Type B pancreatic cell (in vitro differentiated cells): Measurements from ENCODE around the gene FBXO46. TPM values are rescaled to one million over a fixed set of nuclear protein-coding genes. Genes with fewer than 3 reads are reported as not detected.
A peak's percentile ranks its signal among the peaks of the same experiment; 100 is the strongest.

Source experiments
- DNase-seq: peaks from one replicate; pipeline ENCODE4 v3.0.0; 2021; ENCODE audit warnings: mixed read lengths; ENCODE audit not compliant: unreplicated experiment; ENCODE audit errors: extremely low spot score
- H3K27ac Mint-ChIP-seq: 2 replicates; pipeline ENCODE4 v1.8.0; 2021; ENCODE audit warnings: mild to moderate bottlenecking, mixed read lengths
- H3K27me3 Mint-ChIP-seq: 2 replicates; pipeline ENCODE4 v1.8.0; 2021; ENCODE audit warnings: mixed read lengths
- H3K36me3 Mint-ChIP-seq: 2 replicates; pipeline ENCODE4 v1.8.0; 2021; ENCODE audit warnings: mixed read lengths
- H3K4me1 Mint-ChIP-seq: one replicate; pipeline ENCODE4 v1.8.0; 2021; ENCODE audit warnings: mixed read lengths; ENCODE audit not compliant: unreplicated experiment
- H3K4me3 Mint-ChIP-seq: 2 replicates; pipeline ENCODE4 v1.8.0; 2021; ENCODE audit warnings: mild to moderate bottlenecking, mixed read lengths
- H3K9me3 Mint-ChIP-seq: 2 replicates; pipeline ENCODE4 v1.8.0; 2021; ENCODE audit warnings: mixed read lengths
- total RNA-seq: library from RNA; stranded (reverse); gene quantifications from 2 replicates; pipeline ENCODE4 v1.2.1, GENCODE V29; 2021; ENCODE audit warnings: low replicate concordance
- TF ChIP-seq, protein P1 (sequence below): fragments of 200-600 bp; sonication (generic); conservative IDR thresholded peaks from 2 replicates; pipeline ENCODE4 v1.5.0; 2021; ENCODE audit warnings: antibody characterized with exemption, mild to moderate bottlenecking

The FBXO46 gene
- total RNA-seq, 1 donor from 2014 or later, result 37.5 TPM

DNA sequence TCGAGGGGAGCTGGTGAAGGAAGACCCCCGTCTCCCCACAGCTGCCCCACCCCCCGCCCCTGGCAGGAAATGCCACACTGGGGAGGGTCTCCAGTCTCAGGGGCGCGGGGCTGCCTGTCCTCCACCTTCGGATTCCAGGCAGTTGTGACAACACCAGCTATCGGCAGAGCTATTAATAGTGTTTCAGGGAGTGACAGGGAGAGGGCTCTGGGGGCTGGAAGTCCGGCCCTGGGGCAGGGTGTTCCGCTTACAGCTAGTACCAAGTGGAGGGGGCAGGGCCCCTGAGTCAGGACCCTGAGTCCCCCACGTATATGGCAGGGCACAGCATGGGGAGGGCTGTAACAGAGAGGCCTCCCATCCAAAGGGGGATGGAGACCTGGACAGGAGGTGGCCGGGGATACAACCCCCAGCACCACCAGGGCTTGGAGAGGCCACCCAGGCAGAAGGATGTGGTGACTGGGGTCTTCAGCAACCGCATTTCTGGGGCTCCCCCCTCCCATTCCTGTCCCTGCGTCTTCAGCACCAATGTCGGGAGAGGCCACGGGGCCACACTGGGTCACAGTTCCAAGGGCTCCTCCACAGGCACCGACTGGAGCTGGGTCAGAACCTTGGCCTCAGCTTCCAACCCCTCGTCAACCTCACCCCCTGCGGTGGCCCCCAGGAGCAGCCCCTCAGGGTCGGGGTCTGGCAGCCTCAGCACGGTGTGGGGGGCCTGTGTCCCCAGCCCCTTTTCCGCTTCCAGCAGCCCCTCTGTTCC lies 34.4 kb upstream of the FBXO46 start:
- no peak for DNase-seq
- no peaks in the 10 kb centered on the region for H3K36me3 Mint-ChIP-seq
- H3K27ac Mint-ChIP-seq, result peak overlapping the region; percentile 69
- H3K27me3 Mint-ChIP-seq, result no peaks in the 10 kb centered on the region
- peak overlapping the region; percentile 77 for H3K4me3 Mint-ChIP-seq
- peaks cover 7% of the 10 kb centered on the region for H3K4me1 Mint-ChIP-seq
- H3K9me3 Mint-ChIP-seq, result no peaks in the 10 kb centered on the region
- TF ChIP-seq, protein P1, sequence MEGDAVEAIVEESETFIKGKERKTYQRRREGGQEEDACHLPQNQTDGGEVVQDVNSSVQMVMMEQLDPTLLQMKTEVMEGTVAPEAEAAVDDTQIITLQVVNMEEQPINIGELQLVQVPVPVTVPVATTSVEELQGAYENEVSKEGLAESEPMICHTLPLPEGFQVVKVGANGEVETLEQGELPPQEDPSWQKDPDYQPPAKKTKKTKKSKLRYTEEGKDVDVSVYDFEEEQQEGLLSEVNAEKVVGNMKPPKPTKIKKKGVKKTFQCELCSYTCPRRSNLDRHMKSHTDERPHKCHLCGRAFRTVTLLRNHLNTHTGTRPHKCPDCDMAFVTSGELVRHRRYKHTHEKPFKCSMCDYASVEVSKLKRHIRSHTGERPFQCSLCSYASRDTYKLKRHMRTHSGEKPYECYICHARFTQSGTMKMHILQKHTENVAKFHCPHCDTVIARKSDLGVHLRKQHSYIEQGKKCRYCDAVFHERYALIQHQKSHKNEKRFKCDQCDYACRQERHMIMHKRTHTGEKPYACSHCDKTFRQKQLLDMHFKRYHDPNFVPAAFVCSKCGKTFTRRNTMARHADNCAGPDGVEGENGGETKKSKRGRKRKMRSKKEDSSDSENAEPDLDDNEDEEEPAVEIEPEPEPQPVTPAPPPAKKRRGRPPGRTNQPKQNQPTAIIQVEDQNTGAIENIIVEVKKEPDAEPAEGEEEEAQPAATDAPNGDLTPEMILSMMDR, result no peak

DNA sequence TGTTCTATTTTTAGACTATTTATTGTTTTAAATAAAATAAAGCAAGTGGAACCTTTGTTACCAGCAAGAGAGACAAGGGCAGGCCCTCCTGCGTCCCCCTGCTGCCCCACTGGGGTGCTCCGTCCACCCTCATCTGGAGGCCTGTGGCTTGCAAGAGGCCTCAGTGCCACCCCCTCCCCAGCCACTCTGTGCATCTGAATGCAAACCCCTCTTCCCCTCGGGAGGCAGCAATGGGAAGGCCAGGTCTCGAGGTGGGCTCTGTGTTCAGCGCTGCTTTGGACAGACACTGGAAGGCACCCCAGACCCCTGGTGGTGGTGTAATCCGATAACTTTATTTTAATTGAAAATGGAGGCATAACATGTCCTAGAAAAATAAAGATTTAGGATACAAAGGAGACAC lies 33.8 kb upstream of the FBXO46 start:
- Mint-ChIP-seq H3K27me3 (no peaks in the 10 kb centered on the region), H3K27ac (peak overlapping the region; percentile 69), H3K4me1 (peaks cover 7% of the 10 kb centered on the region), H3K4me3 (peak overlapping the region; percentile 77), H3K36me3 (no peaks in the 10 kb centered on the region), H3K9me3 (no peaks in the 10 kb centered on the region)
- TF ChIP-seq, protein P1, result peak; percentile 51
- DNase-seq, result no peak

DNA sequence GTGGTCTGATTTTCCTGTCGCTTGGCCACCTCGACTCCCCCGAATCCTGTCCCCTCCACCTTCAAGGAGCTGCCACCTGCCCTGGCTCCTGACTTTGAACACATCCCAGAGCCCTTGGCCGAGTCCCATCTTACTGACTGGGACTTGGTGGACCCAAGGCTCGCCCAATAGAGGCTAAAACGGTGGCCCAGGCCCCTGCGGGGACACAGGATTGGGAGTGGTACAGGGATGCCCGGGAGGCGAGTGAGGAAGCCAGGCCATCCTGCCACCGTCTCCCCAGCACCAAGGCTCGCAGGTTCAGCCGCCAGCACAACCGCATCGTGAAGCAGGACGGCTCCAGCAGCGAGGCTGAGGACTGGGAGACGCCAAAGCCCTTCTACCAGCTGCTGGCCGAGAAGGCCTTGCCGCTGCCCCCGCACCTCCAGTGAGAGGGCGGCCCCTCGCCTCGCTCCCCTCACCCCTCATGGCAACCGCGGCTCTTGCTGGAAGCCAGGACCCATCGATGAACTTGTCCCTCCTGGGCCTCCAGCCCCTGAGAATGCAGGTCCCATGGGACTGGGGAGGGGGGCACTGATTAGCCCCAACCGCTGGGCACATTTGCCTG lies 33.1 kb upstream of the FBXO46 start:
- no peak for DNase-seq
- H3K27ac Mint-ChIP-seq, result no peak overlapping the region
- H3K27me3 Mint-ChIP-seq, result no peaks in the 10 kb centered on the region
- peaks cover 7% of the 10 kb centered on the region for H3K4me1 Mint-ChIP-seq
- H3K9me3 Mint-ChIP-seq, result no peaks in the 10 kb centered on the region
- no peaks in the 10 kb centered on the region for H3K36me3 Mint-ChIP-seq
- H3K4me3 Mint-ChIP-seq, result no peak overlapping the region
- TF ChIP-seq, protein P1, result no peak

- Mint-ChIP-seq H3K27ac (no peak overlapping the region), H3K27me3 (no peaks in the 10 kb centered on the region), H3K4me1 (peaks cover 7% of the 10 kb centered on the region), H3K4me3 (no peak overlapping the region), H3K36me3 (no peaks in the 10 kb centered on the region), H3K9me3 (no peaks in the 10 kb centered on the region)
- no peak for DNase-seq
- TF ChIP-seq, protein P1, result no peak
These were observed 32.4 kb upstream of the FBXO46 start for GRCh38 chr19:45762870-45763631.

- Mint-ChIP-seq H3K9me3 (no peaks in the 10 kb centered on the region), H3K27me3 (no peaks in the 10 kb centered on the region), H3K4me3 (no peak overlapping the region), H3K36me3 (no peaks in the 10 kb centered on the region), H3K4me1 (peaks cover 7% of the 10 kb centered on the region), H3K27ac (no peak overlapping the region)
- DNase-seq, result no peak
- TF ChIP-seq, protein P1, result no peak
These were observed 31.0 kb upstream of the FBXO46 start for GRCh38 chr19:45761714-45762113.
